HG02623 (cell line): ENCODE results near the gene RPS14.
"Not testable (repeated sequence)": the region's sequence is repeated elsewhere in the genome, so short reads cannot be mapped to it uniquely, and the experiment has no call there.

Experiments
- ATAC-seq: cut with Tn5 transposase; IDR thresholded peaks from one replicate; pipeline ENCODE4 v1.9.1; 2021; ENCODE audit warnings: moderate library complexity; ENCODE audit not compliant: unreplicated experiment

RPS14 gene

GRCh38 chr5:150413902-150414790 lies 35.4 kb downstream of the RPS14 start:
- not testable (repeated sequence) for ATAC-seq

GRCh38 chr5:150413176-150413901 lies 36.2 kb downstream of the RPS14 start:
- no peak for ATAC-seq

GRCh38 chr5:150412319-150413175 lies 37.0 kb downstream of the RPS14 start, which contains the start of gene CD74:
CD74 (minus strand) TSS chr5:150412910; CDS start chr5:150412749, 161 bp downstream.
- ATAC-seq, result peak; percentile 68

- no peak for ATAC-seq
Measured at GRCh38 chr5:150411245-150411979, 38.1 kb downstream of the RPS14 start.

- no peak for ATAC-seq
Measured at GRCh38 chr5:150410524-150411244, 38.9 kb downstream of the RPS14 start.

- ATAC-seq, result peak; percentile 30
Measured at GRCh38 chr5:150409638-150410523, 39.7 kb downstream of the RPS14 start.

- no peak for ATAC-seq
Measured at GRCh38 chr5:150408231-150408943, 41.2 kb downstream of the RPS14 start.

GRCh38 chr5:150407096-150407720 lies 42.3 kb downstream of the RPS14 start:
- ATAC-seq, result no peak

- ATAC-seq, result no peak
Measured at GRCh38 chr5:150406723-150407095, 42.8 kb downstream of the RPS14 start.

GRCh38 chr5:150406103-150406722 lies 43.3 kb downstream of the RPS14 start:
- ATAC-seq, result no peak

GRCh38 chr5:150404941-150405816 lies 44.4 kb downstream of the RPS14 start:
- ATAC-seq, result no peak

- ATAC-seq, result no peak
Measured at GRCh38 chr5:150404535-150404934, 45.0 kb downstream of the RPS14 start.

- no peak for ATAC-seq
Measured at GRCh38 chr5:150404121-150404520, 45.4 kb downstream of the RPS14 start.

- no peak for ATAC-seq
Measured at GRCh38 chr5:150402901-150403342, 46.6 kb downstream of the RPS14 start.

- no peak for ATAC-seq
Measured at GRCh38 chr5:150402229-150402773, 47.2 kb downstream of the RPS14 start.
